ENCODE data around the gene HELZ2.

Gene HELZ2

GRCh38 chr20:63597651-63598478 lies 23.8 kb upstream of the HELZ2 start:
- DNase-seq (ENCODE audit: low spot score) = no peak

- DNase-seq (ENCODE audit: low spot score) = no peak
These were observed 22.4 kb upstream of the HELZ2 start for GRCh38 chr20:63596423-63596822.

GRCh38 chr20:63595416-63596127 lies 21.5 kb upstream of the HELZ2 start:
- no peak for DNase-seq (ENCODE audit: low spot score)

- no peak for DNase-seq (ENCODE audit: low spot score)
These were observed 20.1 kb upstream of the HELZ2 start for GRCh38 chr20:63594043-63594561.

GRCh38 chr20:63592661-63593060 lies 18.6 kb upstream of the HELZ2 start:
- DNase-seq (ENCODE audit: low spot score) = no peak

- no peak for DNase-seq (ENCODE audit: low spot score)
These were observed 17.8 kb upstream of the HELZ2 start for GRCh38 chr20:63591786-63592355.

- DNase-seq (ENCODE audit: low spot score) = no peak
These were observed 17.1 kb upstream of the HELZ2 start for GRCh38 chr20:63591147-63591533.

- no peak for DNase-seq (ENCODE audit: low spot score)
These were observed 16.4 kb upstream of the HELZ2 start for GRCh38 chr20:63590218-63591146.

- no peak for DNase-seq (ENCODE audit: low spot score)
These were observed 15.5 kb upstream of the HELZ2 start for GRCh38 chr20:63589261-63590217.

GRCh38 chr20:63588641-63589041 lies 14.6 kb upstream of the HELZ2 start:
- no peak for DNase-seq (ENCODE audit: low spot score)

- DNase-seq (ENCODE audit: low spot score) = no peak
These were observed 13.9 kb upstream of the HELZ2 start for GRCh38 chr20:63587776-63588591.

GRCh38 chr20:63587256-63587655 lies 13.2 kb upstream of the HELZ2 start:
- no peak for DNase-seq (ENCODE audit: low spot score)

- DNase-seq (ENCODE audit: low spot score) = no peak
These were observed 12.8 kb upstream of the HELZ2 start for GRCh38 chr20:63586797-63587196.

- no peak for DNase-seq (ENCODE audit: low spot score)
These were observed 11.9 kb upstream of the HELZ2 start for GRCh38 chr20:63585616-63586565.

GRCh38 chr20:63582382-63583063 lies 8.5 kb upstream of the HELZ2 start:
- DNase-seq (ENCODE audit: low spot score) = no peak

- DNase-seq (ENCODE audit: low spot score) = no peak
These were observed 6.9 kb upstream of the HELZ2 start for GRCh38 chr20:63580796-63581461.

- DNase-seq (ENCODE audit: low spot score) = no peak
These were observed 5.1 kb upstream of the HELZ2 start for GRCh38 chr20:63579017-63579694.
